CD4-positive, alpha-beta T cell (primary cell): ENCODE measurements around the gene F12. TPM values are rescaled to one million over a fixed set of nuclear protein-coding genes. Genes with fewer than 3 reads are reported as not detected.

Source experiments
- ATAC-seq: fragments of 200-7000 bp; cut with Tn5 transposase; one replicate; pipeline ENCODE4 v1.10.0; 2022; ENCODE audit warnings: mild to moderate bottlenecking; ENCODE audit not compliant: poor library complexity
- CTCF ChIA-PET: fragments of 350-600 bp; sonication (Branson Sonifier 250); formaldehyde crosslinking; loops from one replicate; lab custom pipeline; 2021; ENCODE audit warnings: antibody characterized with exemption, inconsistent platforms; lab: Charles Lee
- POLR2A ChIA-PET: fragments of 350-600 bp; sonication (Branson Sonifier 250); formaldehyde crosslinking; loops from one replicate; lab custom pipeline; 2021; ENCODE audit warnings: antibody characterized with exemption, inconsistent platforms; lab: Charles Lee
- DNase-seq, 14 experiments: peaks; one replicate each; pipeline ENCODE4 v3.0.0-alpha.2; 2013 to 2020; ENCODE audit warnings: mixed read lengths in 2 of 14
- H3K27ac ChIP-seq, 2 donors: one replicate each; pipeline versions ENCODE4 v1.5.1 to v1.7.0; 2013; ENCODE audit warnings: low read length in 2 of 2, low read depth in 1 of 2, mild to moderate bottlenecking in 1 of 2
- H3K27me3 ChIP-seq, 2 experiments: 1 replicate in 1 of 2; 2 replicates in 1 of 2; pipeline versions ENCODE4 v1.6.1 to v1.7.0; 2013; ENCODE audit warnings: low read length in 2 of 2, control low read depth in 1 of 2, mild to moderate bottlenecking in 1 of 2, moderate library complexity in 1 of 2; ENCODE audit not compliant: insufficient read depth in 2 of 2, control insufficient read depth in 1 of 2
- H3K36me3 ChIP-seq: one replicate; pipeline ENCODE4 v1.6.1; 2013; ENCODE audit warnings: low read length, control low read depth; ENCODE audit not compliant: insufficient read depth
- H3K4me1 ChIP-seq: one replicate; pipeline ENCODE4 v1.6.1; 2013; ENCODE audit warnings: low read length, control low read depth; ENCODE audit not compliant: insufficient read depth
- H3K4me3 ChIP-seq: one replicate; pipeline ENCODE4 v1.5.1; 2013; ENCODE audit warnings: mild to moderate bottlenecking, low read length, moderate library complexity
- H3K9me3 ChIP-seq, 2 experiments: 1 replicate in 1 of 2; 2 replicates in 1 of 2; pipeline versions ENCODE4 v1.6.1 to v1.7.0; 2013; ENCODE audit warnings: low read length in 2 of 2, mild to moderate bottlenecking in 2 of 2, control low read depth in 1 of 2, moderate library complexity in 1 of 2; ENCODE audit not compliant: control insufficient read depth in 1 of 2, insufficient read depth in 1 of 2
- H3K27ac Mint-ChIP-seq: one replicate; pipeline ENCODE4 v1.8.0; 2020; ENCODE audit warnings: mixed read lengths
- H3K27me3 Mint-ChIP-seq: one replicate; pipeline ENCODE4 v1.8.0; 2021; ENCODE audit warnings: mixed read lengths
- H3K36me3 Mint-ChIP-seq: one replicate; pipeline ENCODE4 v1.8.0; 2021; ENCODE audit warnings: low read depth, mixed read lengths
- H3K4me1 Mint-ChIP-seq: one replicate; pipeline ENCODE4 v1.8.0; 2021; ENCODE audit warnings: low read depth, mixed read lengths
- H3K4me3 Mint-ChIP-seq: one replicate; pipeline ENCODE4 v1.8.0; 2020; ENCODE audit warnings: mild to moderate bottlenecking, mixed read lengths
- H3K9me3 Mint-ChIP-seq: one replicate; pipeline ENCODE4 v1.8.0; 2020; ENCODE audit warnings: mixed read lengths
- intact Hi-C, 2 experiments: fragments of 100-400 bp; cut with DNase I in 1 of 2; cut with micrococcal nuclease in 1 of 2; formaldehyde crosslinking; loops; one replicate each; pipeline versions ENCODE4 v1.15.1 to v1.9.0; 2023 to 2025; cut with DNase I, micrococcal nuclease
- total RNA-seq, 174 experiments: library from RNA in 2 of 174; stranded (reverse) in 2 of 174; gene quantifications; one replicate each; pipeline ENCODE4 v1.2.3 and lab custom pipeline; 2021 to 2026
- TF ChIP-seq, protein P1 (sequence below): fragments of 200-600 bp; IDR thresholded peaks from one replicate; pipeline ENCODE4 v1.8.0; 2022; ENCODE audit warnings: antibody characterized with exemption, mild to moderate bottlenecking

F12 gene
- total RNA-seq, 2 experiments from 2014 or later, result 0.20 to 0.60 TPM

DNA sequence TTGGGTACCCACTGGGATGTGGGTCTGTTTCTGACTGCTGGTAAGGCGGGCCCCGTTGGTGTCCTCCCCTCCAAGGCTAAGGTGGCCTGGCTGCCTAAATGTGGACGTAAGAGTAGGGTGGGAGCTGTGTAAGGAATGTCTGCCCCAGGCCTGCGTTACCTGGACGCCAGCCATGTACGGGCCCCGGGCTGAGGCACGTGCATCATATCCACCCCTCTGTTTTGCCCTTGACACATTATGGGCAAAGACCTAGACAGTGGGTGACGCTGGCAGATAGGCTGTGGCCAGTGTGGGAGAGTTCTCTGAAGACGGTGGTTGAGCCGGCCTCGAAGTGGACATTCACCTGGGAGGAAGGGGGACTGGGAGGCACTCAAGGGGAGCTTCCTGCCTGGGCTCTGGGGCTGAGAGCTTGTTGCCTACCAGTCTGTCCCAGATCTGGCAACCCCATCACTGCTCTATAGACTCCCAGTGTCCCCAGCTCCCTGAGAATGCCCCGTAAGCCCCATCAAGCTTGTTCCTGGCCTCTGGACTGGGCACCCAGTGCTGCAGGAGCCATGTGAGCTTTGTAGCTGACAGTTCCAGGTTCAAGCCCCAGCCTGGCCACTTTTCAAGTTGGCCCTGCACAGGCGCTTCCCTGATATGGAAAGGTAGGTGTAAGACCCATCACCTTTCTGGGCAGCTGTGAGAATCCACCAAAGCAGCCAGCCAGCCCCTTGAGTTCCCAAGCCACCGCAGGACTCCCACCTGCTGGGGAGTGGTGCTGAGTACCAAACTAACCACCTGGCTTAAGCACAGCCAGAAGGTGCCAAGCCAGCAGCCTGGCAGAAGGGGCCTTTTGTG lies 34.0 kb upstream of the F12 start:
- CTCF ChIA-PET, result interaction anchor here (1.5 to 16.6 kb wide), 4 partner anchors 11 to 53 kb away, joined by 6 to 352 read pairs (median 42); partner anchors contain the start of genes F12 and PFN3
- H3K4me1 Mint-ChIP-seq, result peaks cover 65% of the 10 kb centered on the region
- H3K27ac ChIP-seq, result peak overlapping the region; percentile 18 to 89
- no peak overlapping the region for H3K4me3 Mint-ChIP-seq
- no peak for ATAC-seq
- H3K27ac Mint-ChIP-seq, result peak overlapping the region; percentile 88
- peak in 2 of 14 experiments; percentile 11 to 38 for DNase-seq
- no peak overlapping the region for H3K4me3 ChIP-seq
- H3K36me3 ChIP-seq, result peaks cover 45% of the 10 kb centered on the region
- H3K27me3 Mint-ChIP-seq, result no peaks in the 10 kb centered on the region
- no peaks in the 10 kb centered on the region for H3K27me3 ChIP-seq
- TF ChIP-seq, protein P1, sequence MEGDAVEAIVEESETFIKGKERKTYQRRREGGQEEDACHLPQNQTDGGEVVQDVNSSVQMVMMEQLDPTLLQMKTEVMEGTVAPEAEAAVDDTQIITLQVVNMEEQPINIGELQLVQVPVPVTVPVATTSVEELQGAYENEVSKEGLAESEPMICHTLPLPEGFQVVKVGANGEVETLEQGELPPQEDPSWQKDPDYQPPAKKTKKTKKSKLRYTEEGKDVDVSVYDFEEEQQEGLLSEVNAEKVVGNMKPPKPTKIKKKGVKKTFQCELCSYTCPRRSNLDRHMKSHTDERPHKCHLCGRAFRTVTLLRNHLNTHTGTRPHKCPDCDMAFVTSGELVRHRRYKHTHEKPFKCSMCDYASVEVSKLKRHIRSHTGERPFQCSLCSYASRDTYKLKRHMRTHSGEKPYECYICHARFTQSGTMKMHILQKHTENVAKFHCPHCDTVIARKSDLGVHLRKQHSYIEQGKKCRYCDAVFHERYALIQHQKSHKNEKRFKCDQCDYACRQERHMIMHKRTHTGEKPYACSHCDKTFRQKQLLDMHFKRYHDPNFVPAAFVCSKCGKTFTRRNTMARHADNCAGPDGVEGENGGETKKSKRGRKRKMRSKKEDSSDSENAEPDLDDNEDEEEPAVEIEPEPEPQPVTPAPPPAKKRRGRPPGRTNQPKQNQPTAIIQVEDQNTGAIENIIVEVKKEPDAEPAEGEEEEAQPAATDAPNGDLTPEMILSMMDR, result no peak
- POLR2A ChIA-PET, result interaction anchor here (0.6 to 15.3 kb wide), 6 partner anchors 11 to 87 kb away, joined by 3 to 661 read pairs (median 72); partner anchors contain the start of genes F12, GRK6 and PFN3
- H3K9me3 Mint-ChIP-seq, result no peaks in the 10 kb centered on the region
- peaks cover 92% of the 10 kb centered on the region for H3K4me1 ChIP-seq
- intact Hi-C loops, result no loop called here
- peaks cover 60% of the 10 kb centered on the region for H3K36me3 Mint-ChIP-seq
- no peaks in the 10 kb centered on the region for H3K9me3 ChIP-seq

DNA sequence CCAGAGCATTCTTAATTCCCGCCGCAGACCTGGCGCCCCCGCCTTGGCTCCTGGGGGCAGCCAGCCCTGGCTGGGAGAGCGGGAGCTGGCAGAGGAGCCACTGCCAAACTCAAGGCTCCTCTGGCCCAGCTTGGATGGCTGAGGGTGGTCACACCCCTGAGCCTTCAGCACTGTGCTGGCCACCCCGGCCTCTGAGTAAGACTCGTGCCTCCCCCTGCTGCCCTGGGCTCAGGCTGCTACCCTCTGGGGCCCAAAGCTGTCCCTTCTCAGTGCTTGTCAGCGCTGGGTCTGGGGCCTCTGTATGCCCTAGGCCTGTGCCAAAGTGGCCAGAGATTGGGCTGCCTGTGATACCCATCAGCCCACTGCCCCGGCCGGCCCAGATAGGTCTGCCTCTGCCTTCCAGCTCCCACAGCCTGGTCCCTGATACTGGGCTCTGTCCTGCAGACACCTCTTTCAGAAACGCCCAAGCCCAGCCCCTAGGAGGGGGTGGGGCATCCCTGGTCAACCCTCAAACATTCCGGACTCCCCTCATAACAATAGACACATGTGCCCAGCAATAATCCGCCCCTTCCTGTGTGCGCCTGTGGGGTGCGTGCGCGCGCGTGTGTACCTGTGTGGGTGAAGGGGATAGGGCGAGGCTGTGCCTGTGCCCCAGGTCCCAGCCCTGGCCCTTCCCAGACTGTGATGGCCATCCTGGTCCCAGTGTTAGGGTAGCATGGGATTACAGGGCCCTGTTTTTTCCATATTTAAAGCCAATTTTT lies 32.9 kb upstream of the F12 start:
- ChIA-PET CTCF (interaction anchor here (1.3 to 16.6 kb wide), 3 partner anchors 11 to 37 kb away, joined by 5 to 352 read pairs (median 61); partner anchors contain the start of genes F12 and PFN3), POLR2A (interaction anchor here (0.7 to 15.3 kb wide), 4 partner anchors 12 to 39 kb away, joined by 4 to 661 read pairs (median 260); partner anchors contain the start of genes F12, GRK6 and PFN3)
- peak overlapping the region in 1 of 2 donors; percentile 78 for H3K27ac ChIP-seq
- ATAC-seq (no peak), DNase-seq (peak in 1 of 14 experiments; percentile 20)
- intact Hi-C loops, result no loop called here
- no peaks in the 10 kb centered on the region for H3K9me3 ChIP-seq
- no peaks in the 10 kb centered on the region for H3K27me3 ChIP-seq
- peak overlapping the region; percentile 88 for H3K27ac Mint-ChIP-seq
- H3K4me1 Mint-ChIP-seq, result peaks cover 66% of the 10 kb centered on the region
- no peaks in the 10 kb centered on the region for H3K27me3 Mint-ChIP-seq
- no peaks in the 10 kb centered on the region for H3K9me3 Mint-ChIP-seq
- H3K4me3 ChIP-seq, result no peak overlapping the region
- TF ChIP-seq, protein P1, result no peak
- H3K4me3 Mint-ChIP-seq, result peak overlapping the region; percentile 12
- peaks cover 92% of the 10 kb centered on the region for H3K4me1 ChIP-seq
- H3K36me3 Mint-ChIP-seq, result peaks cover 71% of the 10 kb centered on the region
- H3K36me3 ChIP-seq, result peaks cover 56% of the 10 kb centered on the region
